GM18858 (cell line): ENCODE data around the gene CFAP74.
"Not testable (repeated sequence)": the region's sequence is repeated elsewhere in the genome, so short reads cannot be mapped to it uniquely, and the experiment has no call there.

Experiments used
- ATAC-seq: cut with Tn5 transposase; IDR thresholded peaks from one replicate; pipeline ENCODE4 v1.9.1; 2021; ENCODE audit not compliant: unreplicated experiment

The CFAP74 gene

DNA sequence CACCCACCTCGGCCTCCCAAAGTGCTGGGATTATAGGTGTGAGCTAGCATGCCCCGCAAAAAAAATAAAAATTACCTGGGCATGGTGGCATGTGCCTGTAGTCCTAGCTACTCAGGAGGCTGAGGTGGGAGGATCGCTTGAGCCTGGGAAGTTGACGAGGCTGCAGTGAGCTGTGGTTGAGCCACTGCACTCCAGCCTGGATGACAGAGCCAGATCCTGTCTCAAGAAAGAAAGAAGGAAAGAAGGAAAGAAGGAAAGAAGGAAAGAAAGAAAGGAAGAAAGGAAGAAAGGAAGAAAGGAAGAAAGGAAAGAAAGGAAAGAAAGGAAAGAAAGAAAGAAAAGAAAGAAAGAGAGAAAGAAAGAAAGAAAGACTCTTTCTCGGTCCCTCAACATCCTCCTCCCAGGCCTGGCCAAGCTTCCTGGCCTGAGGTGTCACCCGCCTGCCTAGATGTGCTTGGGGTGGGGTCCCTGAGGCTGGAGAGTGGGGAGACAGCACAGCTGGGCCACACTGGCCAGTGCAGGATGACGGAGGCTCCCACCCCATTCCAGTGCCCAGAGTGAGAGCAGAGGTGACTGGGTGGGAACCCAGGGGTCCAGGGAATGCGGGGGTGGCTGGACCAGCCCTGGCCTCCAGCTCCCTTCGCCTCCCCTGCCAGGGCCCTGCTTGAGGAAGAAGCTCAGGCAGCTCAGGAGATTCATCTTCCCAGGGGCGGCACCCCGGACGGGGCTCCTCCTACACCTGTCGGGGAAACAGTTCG is 102.5 kb downstream of the CFAP74 start:
- no peak for ATAC-seq

DNA sequence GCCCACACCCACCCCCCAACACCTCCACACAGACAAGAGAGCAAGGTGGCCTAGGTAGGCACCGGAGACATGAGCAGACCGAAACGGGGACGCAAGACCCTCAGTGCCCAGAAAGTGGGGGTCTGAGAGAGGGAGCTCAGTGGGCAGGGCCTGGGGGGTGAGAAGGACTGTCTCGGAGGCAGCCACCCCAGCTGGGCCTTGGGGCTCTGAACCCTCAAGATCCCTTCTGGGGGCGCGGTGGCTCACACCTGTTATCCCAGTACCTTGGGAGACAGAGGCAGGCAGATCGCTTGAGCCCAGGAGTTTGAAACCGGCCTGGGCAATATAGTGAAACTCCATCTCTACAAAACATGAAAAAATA is 103.6 kb downstream of the CFAP74 start:
- ATAC-seq: no peak

DNA sequence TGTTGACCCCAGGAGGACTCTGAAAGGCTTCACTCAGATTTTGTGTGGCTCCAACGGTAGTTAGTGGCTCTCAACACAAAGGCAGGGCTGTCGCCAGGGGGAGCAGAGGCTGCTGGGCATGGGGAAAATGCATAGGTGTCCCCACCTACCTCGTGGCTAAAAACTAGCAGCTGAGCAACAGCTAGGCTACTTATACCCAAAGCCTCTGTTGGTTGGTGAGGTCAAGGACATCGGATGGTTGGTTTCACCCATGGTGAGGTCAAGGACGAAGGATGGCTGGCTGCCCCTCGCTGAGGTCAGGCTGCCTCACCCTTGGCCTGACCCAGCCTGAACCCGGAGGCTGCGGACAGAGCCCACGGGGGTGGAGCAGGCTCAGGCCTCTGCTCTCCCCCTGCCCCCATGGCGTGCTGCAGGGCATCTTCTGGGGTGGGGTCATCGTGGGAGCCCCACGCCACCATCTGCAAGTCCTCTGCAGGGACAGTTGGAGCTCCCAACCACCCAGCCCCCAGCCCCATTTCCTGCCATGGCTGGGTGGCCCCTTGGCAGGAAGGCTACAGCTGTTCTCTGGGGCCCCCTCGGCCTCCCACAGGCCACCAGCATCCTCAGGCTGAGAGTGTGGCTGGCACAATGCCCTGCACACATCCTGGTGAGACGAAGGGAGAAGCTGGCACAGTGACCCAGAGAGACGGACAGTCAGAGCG is 104.2 kb downstream of the CFAP74 start:
- ATAC-seq: no peak

DNA sequence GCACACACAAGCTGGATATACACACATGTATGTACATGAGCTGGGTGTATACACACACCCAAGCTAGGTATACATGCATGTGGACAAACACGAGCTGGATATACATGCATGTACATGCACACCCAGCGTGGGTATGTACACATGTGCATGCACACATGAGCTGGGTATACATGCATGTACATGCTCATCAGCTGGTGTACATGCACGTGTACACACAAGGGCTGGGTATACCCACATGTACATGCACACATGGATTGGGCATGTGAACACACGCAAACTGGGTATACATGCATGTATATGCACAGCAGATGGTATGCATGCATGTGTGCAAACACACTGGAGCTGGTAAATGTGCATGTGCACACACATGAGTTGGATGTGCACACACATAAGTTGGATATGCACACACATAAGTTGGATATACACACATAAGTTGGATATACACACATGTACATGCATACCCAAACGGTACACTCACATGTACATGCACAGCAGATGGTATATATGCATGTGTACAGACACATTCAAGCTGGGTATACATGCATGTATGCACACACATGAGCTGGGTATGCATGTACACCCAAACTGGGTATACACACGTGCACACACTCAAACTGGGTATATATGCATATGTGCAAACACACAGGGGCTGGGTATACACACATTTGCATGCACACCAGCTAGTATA is 105.2 kb downstream of the CFAP74 start:
- no peak for ATAC-seq

DNA sequence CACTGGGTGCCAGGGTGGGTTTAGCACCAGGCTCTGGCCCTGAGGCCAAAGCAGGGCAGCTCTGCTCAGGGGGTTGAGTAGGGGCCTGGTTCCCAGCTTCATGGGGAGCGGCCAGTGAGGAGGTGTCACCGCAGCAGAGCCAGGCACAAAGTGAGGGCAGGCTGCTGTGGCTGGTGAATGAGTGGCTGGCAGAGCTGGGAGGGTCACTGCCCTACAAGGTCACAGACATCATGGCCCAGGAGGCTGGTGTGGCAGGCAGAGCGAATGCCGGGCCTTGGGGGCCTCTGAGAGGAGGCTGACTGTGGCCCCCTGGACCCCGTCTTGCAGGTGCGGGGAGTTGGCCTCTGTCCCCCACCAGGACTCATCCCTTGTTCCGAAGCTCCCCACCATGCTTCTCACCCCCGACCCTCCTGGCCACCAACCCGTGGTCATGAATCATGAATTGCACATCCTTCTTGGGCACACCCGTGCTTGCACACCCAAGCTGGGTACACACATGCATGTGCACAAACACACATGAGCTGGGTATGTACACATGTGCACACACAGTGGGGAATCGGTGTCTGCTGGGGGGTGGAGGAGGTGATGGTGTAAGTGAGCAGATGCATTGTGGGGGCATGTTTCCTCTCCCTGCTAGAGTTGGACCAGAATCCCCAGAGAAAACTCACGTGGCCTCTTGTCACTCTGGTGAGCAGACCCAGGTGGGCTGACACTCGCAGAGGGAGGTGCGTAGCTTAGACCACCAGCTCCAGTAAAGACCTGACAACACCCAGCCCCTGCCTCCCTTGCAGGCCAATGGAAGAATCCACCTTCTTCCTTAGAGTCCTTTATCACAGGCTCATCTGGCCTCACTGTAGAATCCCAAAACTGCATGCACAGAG is 107.9 kb downstream of the CFAP74 start:
- ATAC-seq: no peak

DNA sequence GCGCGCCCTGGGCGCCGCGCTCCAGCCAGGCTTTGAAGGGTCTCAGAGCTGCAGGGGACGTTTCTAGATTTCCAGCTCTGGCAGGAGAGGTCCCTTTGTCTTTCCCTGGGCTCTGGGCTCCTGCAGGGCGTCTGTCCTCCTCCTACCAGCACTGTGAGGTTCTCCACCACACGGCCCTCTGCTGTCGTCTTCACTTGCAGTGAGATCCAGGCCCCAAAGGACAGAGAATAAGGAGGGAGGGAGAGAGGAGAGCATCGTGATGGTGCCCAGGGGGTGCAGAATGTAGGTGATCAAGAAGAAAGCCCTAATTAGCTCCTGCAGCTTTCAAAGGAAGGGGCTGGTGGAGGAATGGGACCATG is 108.5 kb downstream of the CFAP74 start:
- ATAC-seq: no peak

DNA sequence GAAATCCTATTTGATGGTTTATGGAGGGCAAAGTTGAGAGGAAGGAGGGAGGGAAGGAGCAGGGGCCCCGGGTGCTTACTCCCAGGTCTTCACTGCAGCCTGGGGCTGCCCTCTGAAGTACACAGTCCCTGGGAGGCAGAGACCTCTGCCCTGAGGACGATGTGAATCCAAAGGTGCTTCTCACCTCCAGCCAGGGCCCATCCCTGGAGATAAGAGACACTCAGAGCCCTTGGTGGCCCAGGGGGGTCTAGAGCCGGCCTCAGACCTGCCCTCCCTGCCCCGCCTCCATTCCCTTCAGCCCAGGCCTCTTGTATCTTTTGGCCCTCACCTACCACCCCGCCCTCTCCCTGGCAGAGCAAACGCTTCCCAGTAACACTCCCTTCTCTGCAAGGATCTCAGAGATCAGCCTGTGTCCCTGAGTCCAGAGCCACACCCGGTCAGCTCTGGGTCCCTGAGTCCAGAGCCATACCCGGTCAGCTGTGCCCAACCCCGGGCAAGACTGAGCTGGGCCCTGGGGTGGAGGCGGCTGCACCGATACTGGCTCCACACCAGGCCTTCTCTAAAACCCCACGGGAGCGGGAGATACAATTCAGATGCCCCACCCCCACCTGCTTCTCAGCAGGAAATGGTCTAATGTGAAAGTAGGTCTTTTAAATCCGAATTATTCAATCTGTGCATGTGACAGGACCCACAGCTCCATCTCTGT is 109.1 kb downstream of the CFAP74 start:
- no peak for ATAC-seq

DNA sequence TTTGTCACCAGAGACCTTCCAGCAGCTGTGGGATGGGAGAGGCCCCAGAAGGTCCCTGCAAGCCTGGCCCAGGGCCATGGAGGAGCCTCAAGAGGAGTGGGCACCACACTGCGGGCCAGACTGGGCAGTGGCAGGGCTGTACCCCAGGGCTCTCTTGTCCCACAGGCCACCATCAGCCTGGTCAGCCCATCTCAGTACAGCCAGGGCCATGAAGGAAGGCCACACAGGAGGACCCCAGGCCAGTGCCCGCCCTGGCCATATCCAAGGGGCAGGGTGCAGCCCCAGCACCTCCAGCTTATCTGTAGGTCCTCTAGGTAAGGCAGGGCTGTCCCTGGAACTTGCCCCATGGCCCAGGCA is 109.6 kb downstream of the CFAP74 start:
- ATAC-seq: no peak

DNA sequence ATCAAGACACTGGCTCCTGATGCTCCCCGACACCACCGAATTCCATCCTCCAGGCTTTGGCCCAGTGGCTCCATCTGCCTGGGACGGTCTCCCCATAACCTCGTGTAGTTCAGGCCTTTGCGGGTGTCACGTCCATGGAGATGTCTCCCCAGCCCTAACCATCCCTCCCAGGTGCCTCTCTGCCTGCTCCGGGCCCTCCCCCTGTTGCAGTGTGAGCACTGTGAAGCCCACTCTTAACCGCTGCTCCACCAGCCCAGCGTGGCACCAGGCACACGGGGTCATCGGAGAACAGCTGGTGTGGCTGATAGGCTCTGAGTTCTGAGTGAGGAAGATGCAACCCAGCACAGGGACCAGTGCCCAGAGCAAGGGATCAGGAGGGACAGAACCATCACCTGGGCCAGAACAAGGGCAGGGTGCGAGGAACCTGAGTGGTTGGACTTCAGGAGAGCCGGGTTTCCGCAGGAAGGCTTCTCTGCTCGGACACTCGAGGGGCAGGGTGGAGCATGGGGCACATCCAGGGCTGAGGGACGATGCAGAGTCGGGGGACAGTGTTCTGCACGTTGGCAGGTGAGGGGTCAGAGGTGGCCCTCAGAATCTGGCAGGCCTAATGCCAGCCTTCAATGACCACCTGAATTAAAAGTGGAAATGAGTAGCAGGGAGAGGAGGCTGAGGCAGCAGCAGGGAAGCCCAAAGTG is 110.1 kb downstream of the CFAP74 start:
- ATAC-seq: no peak

DNA sequence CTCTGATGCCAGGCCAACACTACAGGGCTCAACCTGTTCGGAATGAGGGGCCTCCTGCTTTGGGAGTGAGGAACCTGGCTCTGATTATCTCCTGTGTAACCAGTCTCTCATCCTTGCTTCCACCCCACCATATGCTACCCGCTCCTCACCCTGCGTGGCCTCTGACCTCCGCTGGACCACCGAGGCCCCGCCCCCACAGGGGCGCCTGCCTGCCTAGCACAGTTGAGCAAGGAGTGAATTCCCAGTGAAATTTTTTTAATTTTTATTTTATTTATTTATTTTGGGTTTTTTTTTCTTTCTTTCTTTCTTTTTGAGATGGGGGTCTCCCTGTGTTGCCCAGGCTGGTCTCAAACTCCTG is 110.8 kb downstream of the CFAP74 start:
- no peak for ATAC-seq

DNA sequence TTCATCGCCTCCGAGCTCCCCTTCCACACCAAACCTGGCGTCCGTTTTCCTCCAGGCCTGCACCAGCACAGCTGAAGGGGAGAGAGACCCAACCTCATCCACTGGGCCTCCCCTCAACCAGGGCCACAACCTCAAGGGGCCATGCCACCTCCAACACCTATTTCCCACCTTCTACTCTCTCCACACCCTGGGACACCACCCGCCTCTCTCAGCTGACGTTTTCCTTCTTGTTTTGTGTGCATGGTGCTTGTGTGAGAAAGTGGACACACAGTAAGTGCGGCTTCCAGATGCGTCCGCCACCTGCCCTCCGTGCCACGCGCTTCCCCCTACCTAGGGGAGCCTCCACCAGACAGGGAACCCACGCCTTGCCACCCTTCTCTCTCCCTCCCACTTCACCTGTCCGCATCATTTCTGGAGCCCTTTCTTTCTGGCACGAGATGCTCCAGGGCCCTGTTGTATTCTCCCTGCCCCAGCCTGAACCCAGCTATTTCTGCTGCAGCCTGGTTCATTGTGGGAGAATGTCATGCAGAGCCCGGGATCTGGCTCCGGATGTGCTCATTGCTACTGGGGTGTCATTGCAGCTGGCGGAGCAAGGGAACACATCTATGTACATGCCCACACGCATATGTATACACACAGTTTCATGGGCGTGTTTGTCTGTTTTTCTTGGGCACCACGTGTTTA is 111.4 kb downstream of the CFAP74 start:
- no peak for ATAC-seq

DNA sequence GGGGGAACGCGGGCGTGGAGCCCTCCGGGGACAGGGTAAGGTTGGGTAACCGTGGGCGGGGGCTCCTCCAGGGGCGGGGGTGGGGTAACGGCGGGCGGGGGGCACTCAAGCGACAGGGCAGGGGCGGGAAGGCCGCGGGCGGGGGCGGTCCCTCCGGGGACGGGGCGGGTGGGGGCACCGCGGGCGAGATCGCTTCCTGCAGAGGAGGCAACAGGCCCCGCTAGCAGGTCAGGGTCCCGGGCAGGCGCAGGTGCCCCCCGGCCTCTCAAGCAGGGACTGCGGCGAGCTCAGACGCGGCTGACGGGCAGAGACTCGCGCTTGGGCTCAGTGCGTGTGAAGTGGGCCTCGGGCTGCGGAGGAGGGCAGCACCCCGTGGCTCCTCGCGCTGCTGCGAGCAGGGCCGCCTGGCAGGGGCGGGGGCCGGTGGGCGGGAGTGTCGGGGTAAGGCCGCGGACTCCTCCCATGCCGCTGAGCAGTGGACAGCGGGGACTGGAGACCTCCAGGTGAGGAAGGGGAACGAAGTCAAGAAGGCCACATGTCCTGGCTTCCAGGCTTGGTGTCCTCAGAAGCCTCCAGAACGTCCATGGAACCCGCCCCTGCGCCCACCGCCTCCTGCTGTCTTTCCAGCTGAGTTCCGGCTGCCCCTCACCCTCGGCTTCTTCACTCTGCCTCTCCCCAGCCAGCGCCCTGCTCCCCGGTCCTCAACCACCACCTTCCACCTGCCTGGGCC is 112.1 kb downstream of the CFAP74 start:
- no peak for ATAC-seq

DNA sequence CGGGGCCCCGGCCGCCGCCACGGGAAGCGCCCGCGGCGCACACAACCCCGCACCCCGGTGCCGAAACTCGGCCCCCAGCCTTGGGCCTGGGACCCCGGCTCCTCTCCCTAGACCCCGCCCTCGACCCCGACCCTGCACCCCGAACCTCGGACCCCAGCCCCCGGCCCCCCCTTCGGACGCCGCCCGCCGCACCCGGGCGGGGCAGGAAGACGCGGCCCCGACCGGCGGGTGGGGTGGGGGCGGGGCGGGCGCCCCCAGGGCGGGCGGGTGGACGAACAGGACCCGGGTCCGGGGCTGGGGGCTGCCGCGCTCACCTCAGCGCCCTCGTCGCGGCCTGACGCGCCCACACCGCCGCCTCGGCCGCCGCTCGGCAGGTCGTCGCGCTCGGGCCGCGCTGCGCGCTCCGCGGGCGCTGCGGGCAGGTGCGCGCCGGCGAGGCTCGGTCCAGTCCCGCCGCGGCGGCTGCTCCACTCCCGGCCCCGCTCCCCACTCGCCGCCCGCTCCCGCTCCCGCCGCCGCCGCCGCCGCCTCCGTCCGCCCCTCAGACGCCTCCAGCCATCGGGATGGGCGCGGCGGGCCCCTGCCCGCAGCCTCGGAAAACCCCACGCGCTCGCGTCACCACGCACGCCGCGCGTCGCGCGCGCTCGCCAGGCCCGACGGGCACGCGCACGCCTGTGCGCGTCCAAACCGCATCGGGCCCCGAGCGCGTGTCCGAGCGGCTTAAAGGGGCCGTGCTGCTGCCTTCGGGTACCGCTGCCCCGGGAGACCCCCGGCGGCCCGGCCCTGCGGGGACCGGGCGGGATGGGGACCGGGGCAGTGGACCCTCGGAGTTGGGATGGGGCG is 112.9 kb downstream of the CFAP74 start, which contains the start of gene GNB1:
GNB1 (minus strand) TSS at position 582 of the 843 bp plus-strand sequence. CDS start 65,634 bp downstream, outside the sequence.
- ATAC-seq: peak; percentile 61

DNA sequence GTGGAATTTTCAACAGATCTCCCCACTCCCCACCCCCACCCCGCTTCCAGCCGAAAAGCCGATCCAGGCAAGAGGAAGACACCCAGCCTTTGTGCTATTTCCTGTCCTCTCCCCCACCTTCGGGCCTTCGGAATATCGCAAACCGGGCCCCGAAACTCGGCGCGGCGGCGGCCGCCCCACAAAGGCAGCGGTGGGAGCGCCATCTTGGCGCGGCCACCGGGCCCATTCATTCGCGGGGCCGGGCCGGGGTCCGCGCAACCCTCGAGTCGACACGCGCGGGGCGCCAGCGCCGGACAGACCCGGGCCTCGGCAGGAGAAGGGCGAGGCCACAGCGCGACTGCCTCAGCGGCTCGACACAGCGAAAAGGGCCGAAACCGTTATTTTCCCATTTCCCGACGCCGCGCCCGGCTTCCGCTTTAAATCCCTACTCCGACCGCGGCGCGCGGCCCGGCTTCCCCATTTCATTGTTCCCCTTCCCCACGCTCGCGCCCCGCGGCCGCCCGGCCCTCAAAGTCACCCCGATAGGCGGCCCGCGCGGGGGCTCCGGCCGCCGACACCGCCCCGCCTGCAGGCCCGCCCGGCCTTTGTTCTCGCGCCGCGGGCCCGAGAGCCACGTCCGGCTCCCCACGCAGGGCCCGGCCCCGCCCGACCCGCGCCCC is 113.6 kb downstream of the CFAP74 start:
- no peak for ATAC-seq

DNA sequence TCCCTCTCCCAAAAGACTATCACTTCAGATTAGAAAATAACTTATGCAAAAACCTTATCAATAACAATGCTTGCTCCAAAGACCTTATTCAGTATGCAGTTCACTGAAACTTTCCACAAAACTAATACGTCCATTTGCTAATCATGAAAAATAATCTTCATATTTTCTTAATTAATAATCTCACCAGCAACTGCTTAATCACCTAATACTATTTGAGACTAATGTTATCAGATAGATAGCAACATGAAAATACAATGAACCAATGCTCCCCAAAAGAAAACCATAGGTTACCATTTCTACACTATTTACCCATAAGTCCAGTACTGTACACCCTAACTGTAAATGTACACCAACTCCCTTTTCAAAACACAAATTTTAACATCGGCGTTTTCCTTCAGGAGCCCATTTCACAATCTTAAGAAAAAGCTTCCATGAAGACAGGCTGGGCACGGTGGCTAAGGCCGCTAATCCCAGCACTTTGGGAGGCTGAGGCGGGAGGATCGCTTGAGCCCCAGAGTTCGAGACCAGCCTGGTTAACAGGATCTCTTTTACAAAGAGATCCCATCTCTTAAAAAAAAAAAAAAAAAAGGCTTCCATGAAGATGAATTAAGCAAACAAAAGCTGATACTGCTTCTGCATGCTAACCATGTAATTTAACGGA is 114.4 kb downstream of the CFAP74 start:
- ATAC-seq: no peak

DNA sequence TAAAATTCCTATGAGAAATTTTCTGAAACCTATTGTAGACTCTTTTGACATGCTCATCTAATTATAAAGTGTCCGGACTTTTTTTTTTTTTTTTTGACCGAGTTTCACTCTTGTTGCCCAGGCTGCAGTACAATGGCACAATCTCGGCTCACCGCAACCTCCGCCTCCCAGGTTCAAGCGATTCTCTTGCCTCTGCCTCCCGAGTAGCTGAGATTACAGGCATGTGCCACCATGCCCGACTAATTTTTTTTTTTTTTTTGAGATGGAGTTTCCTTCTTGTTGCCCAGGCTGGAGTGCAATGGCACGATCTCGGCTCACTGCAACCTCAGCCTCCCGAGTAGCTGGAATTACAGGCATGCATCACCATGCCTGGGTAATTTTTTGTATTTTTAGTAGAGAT is 119.7 kb downstream of the CFAP74 start:
- ATAC-seq: not testable (repeated sequence)
